K562 (cell line): ENCODE measurements around the gene PSMD8. TPM values are rescaled to one million over a fixed set of nuclear protein-coding genes. Genes with fewer than 3 reads are reported as not detected.

Source experiments
- ATAC-seq: fragments of 200-7000 bp; cut with Tn5 transposase; 3 replicates; pipeline ENCODE4 v1.9.1; 2020; ENCODE audit warnings: moderate library complexity
- BruUV-seq: library from RNA; stranded (reverse); fragments of 400-500 nt; replicated peaks from 2 replicates; lab custom pipeline; 2021; lab: Mats Ljungman, UMichigan
- CTCF ChIA-PET: fragments of 300-600 bp; formaldehyde crosslinking; extraction: SDS; loops from one replicate; lab custom pipeline; 2021; ENCODE audit warnings: low intra/inter-chr PET ratio; lab: Yijun Ruan, JAX
- POLR2A ChIA-PET: fragments of 300-600, 350-650 bp; sonication (Branson Sonifier 250); formaldehyde crosslinking; extraction: SDS; loops from one replicate; lab custom pipeline; 2021; ENCODE audit warnings: antibody characterized with exemption, inconsistent platforms; lab: Yijun Ruan, JAX
- DNase-seq, 4 experiments: peaks; one replicate each; pipeline versions ENCODE4 v3.0.0 to v3.0.0-alpha.2; 2011 to 2018; ENCODE audit warnings: low spot score in 3 of 4, mixed read lengths in 3 of 4; ENCODE audit errors: extremely low read depth in 1 of 4
- FAIRE-seq: peaks from 2 replicates; lab custom pipeline; 2011; peaks lifted over from hg19 to GRCh38; lab: Jason Lieb, UNC
- H2AFZ ChIP-seq: 2 replicates; pipeline ENCODE4 v1.6.0; 2011; ENCODE audit warnings: low read depth, low read length, control low read depth, inconsistent platforms
- H3K27ac ChIP-seq: fragments of 200-600 bp; 3 replicates; pipeline ENCODE4 v1.8.0; 2011; ENCODE audit warnings: low read depth, mild to moderate bottlenecking, control low read depth, inconsistent platforms, low read length, moderate library complexity, mixed read lengths; ENCODE audit errors: extremely low read depth
- H3K27me3 ChIP-seq, 2 experiments: fragments of 300-600 bp in 1 of 2; 2 replicates in 1 of 2; 3 replicates in 1 of 2; pipeline versions ENCODE4 v1.6.0 to v1.8.0; 2011; ENCODE audit warnings: inconsistent platforms in 2 of 2, low read length in 2 of 2, mild to moderate bottlenecking in 1 of 2, mixed read lengths in 1 of 2, moderate library complexity in 1 of 2; ENCODE audit not compliant: control insufficient read depth in 2 of 2, insufficient read depth in 2 of 2
- H3K36me3 ChIP-seq: fragments of 300-600 bp; 3 replicates; pipeline ENCODE4 v1.8.0; 2011; ENCODE audit warnings: mild to moderate bottlenecking, low read length, inconsistent platforms; ENCODE audit not compliant: control insufficient read depth, insufficient read depth
- H3K4me1 ChIP-seq, 2 experiments: fragments of 200-600 bp in 1 of 2; replicated peaks in 1 of 2; 2 replicates in 1 of 2; 3 replicates in 1 of 2; pipeline versions ENCODE4 v1.5.1 to v1.8.0; 2011; ENCODE audit warnings: inconsistent platforms in 2 of 2, low read length in 2 of 2, mild to moderate bottlenecking in 1 of 2, mixed read lengths in 1 of 2, moderate library complexity in 1 of 2; ENCODE audit not compliant: control insufficient read depth in 2 of 2, insufficient read depth in 2 of 2
- H3K4me2 ChIP-seq: 2 replicates; pipeline ENCODE4 v1.6.1; 2011; ENCODE audit warnings: low read length, control low read depth, inconsistent platforms, mixed read lengths; ENCODE audit not compliant: insufficient read depth
- H3K4me3 ChIP-seq: fragments of 200-600 bp; sonication (generic), shearing (Covaris generic); 2 replicates; pipeline ENCODE4 v1.5.1; 2016; ENCODE audit warnings: control low read depth, inconsistent platforms
- H3K79me2 ChIP-seq: fragments of 200-600 bp; 3 replicates; pipeline ENCODE4 v1.8.0; 2011; ENCODE audit warnings: low read length, inconsistent platforms; ENCODE audit not compliant: control insufficient read depth, insufficient read depth
- H3K9ac ChIP-seq, 2 experiments: 2 replicates each; pipeline versions ENCODE4 v1.6.0 to v1.6.1; 2011; ENCODE audit warnings: low read depth in 2 of 2, low read length in 2 of 2, control low read depth in 1 of 2, inconsistent platforms in 1 of 2, mild to moderate bottlenecking in 1 of 2, mixed read lengths in 1 of 2; ENCODE audit not compliant: insufficient read depth in 1 of 2
- H3K9me1 ChIP-seq: one replicate; pipeline ENCODE4 v1.6.0; 2011; ENCODE audit warnings: inconsistent platforms, mild to moderate bottlenecking, low read length, moderate library complexity; ENCODE audit not compliant: control insufficient read depth, insufficient read depth
- H3K9me3 ChIP-seq: replicated peaks from 2 replicates; pipeline ENCODE4 v1.5.1; 2011; ENCODE audit warnings: low read depth, low read length, inconsistent platforms; ENCODE audit not compliant: control insufficient read depth, insufficient read depth
- H4K20me1 ChIP-seq: replicated peaks from 2 replicates; pipeline ENCODE4 v1.6.1; 2011; ENCODE audit warnings: low read length, inconsistent platforms, mixed read lengths; ENCODE audit not compliant: control insufficient read depth, insufficient read depth
- GTF3C2 ChIP-seq: IDR thresholded peaks from 3 replicates; pipeline ENCODE4 v1.6.1; 2011; ENCODE audit warnings: borderline replicate concordance, mild to moderate bottlenecking, moderate library complexity; ENCODE audit not compliant: insufficient read length; ENCODE audit errors: extremely low read depth
- SIRT6 ChIP-seq: IDR thresholded peaks from one replicate; pipeline ENCODE4 v1.6.1; 2012; ENCODE audit warnings: low read depth, mild to moderate bottlenecking, control low read depth, inconsistent platforms, low read length, moderate library complexity
- WGBS: fragments of 100-300 bp; shearing (Covaris generic); methylation state at CpG from one replicate; pipeline ENCODE4 v1.1.6; 2016; ENCODE audit warnings: low coverage, mixed read lengths; ENCODE audit not compliant: insufficient coverage; ENCODE audit errors: missing lambda C conversion rate; 5-methylcytosine and 5-hydroxymethylcytosine counted together
- in situ Hi-C: fragments of 300-500 bp; cut with MboI; formaldehyde crosslinking; loops from 4 replicates; pipeline ENCODE4 v1.15.0; 2018; ENCODE audit warnings: inconsistent platforms, mixed read lengths
- intact Hi-C: fragments of 100-400 bp; cut with micrococcal nuclease; formaldehyde crosslinking; loops from 2 replicates; pipeline ENCODE4 v1.14.2; 2022
- polyA plus RNA-seq, 8 experiments: library from polyadenylated mRNA; depleted of rRNA in 4 of 8; stranded (reverse) in 5 of 8; unstranded in 3 of 8; fragments of >200 nt; fragmentation: Nextera tagmentation in 2 of 8; fragmentation: Illumina TruSeq in 1 of 8; extraction: Ambion mirVana in 2 of 8; extraction: Trizol in 1 of 8; gene quantifications; 2 replicates each; pipeline versions ENCODE4 v1.2.1 to v1.2.3, GENCODE V29; 2011 to 2014; ENCODE audit warnings: inconsistent platforms in 1 of 8, missing spikeins in 1 of 8
- total RNA-seq, 7 experiments: library from RNA; depleted of rRNA in 6 of 7; stranded (reverse); fragments of >200 nt in 6 of 7; fragmentation: Illumina TruSeq in 2 of 7; extraction: Trizol in 2 of 7; gene quantifications; 2 replicates each; pipeline versions ENCODE4 v1.2.1 to v1.2.3, GENCODE V29; 2011 to 2021; ENCODE audit warnings: low replicate concordance in 1 of 7

Gene PSMD8
- total and polyA plus RNA-seq, 9 of the 15 experiments (the other 6 are each of a cell fraction or from before 2014, with no cell fraction given), result 130 to 583 (median 315) TPM

GRCh38 chr19:38375748-38376147 lies 1.4 kb downstream of the PSMD8 start:
- Histone ChIP-seq H3K79me2 (peaks cover 46% of the 10 kb centered on the region), H3K27me3 (no peaks in the 10 kb centered on the region), H3K9me3 (no peaks in the 10 kb centered on the region; the same call in 1 of the 2 replicates), H3K4me2 (peak overlapping the region; percentile 84), H2AFZ (no peak overlapping the region), H3K36me3 (peaks cover 51% of the 10 kb centered on the region), H3K4me3 (peak overlapping the region; percentile 88), H3K27ac (peak overlapping the region; percentile 94), H3K9ac (peak overlapping the region; percentile 93 to 98), H3K9me1 (no peaks in the 10 kb centered on the region), H4K20me1 (peaks cover 16% of the 10 kb centered on the region), H3K4me1 (peaks cover 4 to 13% of the 10 kb centered on the region in 2 experiments; a peak in 4 of 5 replicates)
- FAIRE-seq (no peak), DNase-seq (no peak), ATAC-seq (no peak)
- WGBS, result 26% methylated on average over 5 of the region's 5 CpGs
- peak; percentile 33 for TF ChIP-seq SIRT6
- TF ChIP-seq GTF3C2, result no peak
- in situ Hi-C loops, result no loop called here
- CTCF ChIA-PET, result no interaction called here
- POLR2A ChIA-PET, result interaction anchor here (0.7 to 3.8 kb wide), 3 partner anchors 9 to 14 kb away, joined by 3 to 27 read pairs (median 6); partner anchors contain the start of gene GGN
- BruUV-seq, result no TSS peak
- intact Hi-C loops, result no loop called here
